BJ (cell line): ENCODE data around the gene USP20. TPM values are rescaled to one million over a fixed set of nuclear protein-coding genes. Genes with fewer than 3 reads are reported as not detected.
A peak's percentile ranks its signal among the peaks of the same experiment; 100 is the strongest.
"Not testable (repeated sequence)": the region's sequence is repeated elsewhere in the genome, so short reads cannot be mapped to it uniquely, and the experiment has no call there.

Experiments
- CTCF ChIA-PET: fragments of 350-600 bp; formaldehyde crosslinking; extraction: SDS; loops from one replicate; lab custom pipeline; 2021; ENCODE audit warnings: antibody characterized with exemption, inconsistent platforms; lab: Yijun Ruan, JAX
- POLR2A ChIA-PET: fragments of 300-600 bp; sonication (Branson Sonifier 250); formaldehyde crosslinking; extraction: SDS; loops from one replicate; lab custom pipeline; 2021; ENCODE audit warnings: antibody characterized with exemption; lab: Charles Lee
- DNase-seq: peaks from one replicate; pipeline ENCODE4 v3.0.0-alpha.2; 2011; ENCODE audit warnings: low read depth
- H3K27me3 ChIP-seq: 2 replicates; pipeline ENCODE4 v1.6.0; 2011; ENCODE audit warnings: low read length; ENCODE audit not compliant: control insufficient read depth, insufficient read depth
- H3K36me3 ChIP-seq: 2 replicates; pipeline ENCODE4 v1.5.1; 2011; ENCODE audit warnings: low read length; ENCODE audit not compliant: control insufficient read depth, insufficient read depth
- H3K4me3 ChIP-seq: 2 replicates; pipeline ENCODE4 v1.5.1; 2011; ENCODE audit warnings: low read depth, mild to moderate bottlenecking, control low read depth, low read length
- polyA minus RNA-seq: library from RNA; depleted of rRNA, polyadenylated mRNA; stranded (reverse); fragments of >200 nt; gene quantifications from 2 replicates; pipeline ENCODE4 v1.2.3, GENCODE V29; 2011; rRNA and poly(A)+ RNA removed
- polyA plus RNA-seq: library from polyadenylated mRNA; depleted of rRNA; stranded (reverse); fragments of >200 nt; gene quantifications from 2 replicates; pipeline ENCODE4 v1.2.3, GENCODE V29; 2011; rRNA removed
- TF ChIP-seq, protein P1 (sequence below): IDR thresholded peaks from 2 replicates; pipeline ENCODE4 v1.5.1; 2011; ENCODE audit warnings: low read depth, mild to moderate bottlenecking, control low read depth, inconsistent platforms, low read length, moderate library complexity; ENCODE audit not compliant: insufficient read depth

USP20 gene
- polyA plus RNA-seq (10.5 and 19.0 TPM in 2 replicates), polyA minus RNA-seq (12.4 and 13.0 TPM in 2 replicates)

GRCh38 chr9:129835128-129835859 is at the start of gene USP20, which contains the start of gene C9orf78:
USP20 (plus strand) TSS chr9:129835458; CDS start chr9:129852556, 17,098 bp downstream.
C9orf78 (minus strand) TSS chr9:129835275; CDS start chr9:129835221, 54 bp downstream.
- no peaks in the 10 kb centered on the region for H3K27me3 ChIP-seq
- POLR2A ChIA-PET, result no interaction called here
- H3K4me3 ChIP-seq, result peak within 1 kb of the TSS; percentile 68
- TF ChIP-seq, protein P1, sequence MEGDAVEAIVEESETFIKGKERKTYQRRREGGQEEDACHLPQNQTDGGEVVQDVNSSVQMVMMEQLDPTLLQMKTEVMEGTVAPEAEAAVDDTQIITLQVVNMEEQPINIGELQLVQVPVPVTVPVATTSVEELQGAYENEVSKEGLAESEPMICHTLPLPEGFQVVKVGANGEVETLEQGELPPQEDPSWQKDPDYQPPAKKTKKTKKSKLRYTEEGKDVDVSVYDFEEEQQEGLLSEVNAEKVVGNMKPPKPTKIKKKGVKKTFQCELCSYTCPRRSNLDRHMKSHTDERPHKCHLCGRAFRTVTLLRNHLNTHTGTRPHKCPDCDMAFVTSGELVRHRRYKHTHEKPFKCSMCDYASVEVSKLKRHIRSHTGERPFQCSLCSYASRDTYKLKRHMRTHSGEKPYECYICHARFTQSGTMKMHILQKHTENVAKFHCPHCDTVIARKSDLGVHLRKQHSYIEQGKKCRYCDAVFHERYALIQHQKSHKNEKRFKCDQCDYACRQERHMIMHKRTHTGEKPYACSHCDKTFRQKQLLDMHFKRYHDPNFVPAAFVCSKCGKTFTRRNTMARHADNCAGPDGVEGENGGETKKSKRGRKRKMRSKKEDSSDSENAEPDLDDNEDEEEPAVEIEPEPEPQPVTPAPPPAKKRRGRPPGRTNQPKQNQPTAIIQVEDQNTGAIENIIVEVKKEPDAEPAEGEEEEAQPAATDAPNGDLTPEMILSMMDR, result no peak
- CTCF ChIA-PET, result interaction anchor here (0.6 to 0.9 kb wide), 2 partner anchors 90 to 276 kb away, joined by 3 read pairs; no protein-coding TSS in a partner anchor
- peak; percentile 66 for DNase-seq
- peaks cover 5% of the 10 kb centered on the region for H3K36me3 ChIP-seq

- no peaks in the 10 kb centered on the region for H3K36me3 ChIP-seq
- TF ChIP-seq, protein P1, result no peak
- no peak for DNase-seq
- H3K27me3 ChIP-seq, result no peaks in the 10 kb centered on the region
- ChIA-PET CTCF (interaction anchor here (0.6 to 9.4 kb wide), 6 partner anchors 22 to 145 kb away, joined by 3 to 172 read pairs (median 5); partner anchors contain the start of gene ASB6), POLR2A (no interaction called here)
- H3K4me3 ChIP-seq, result no peak overlapping the region
These were observed 49.4 kb upstream of the USP20 start for GRCh38 chr9:129785866-129786265.

- POLR2A ChIA-PET, result no interaction called here
- DNase-seq, result no peak
- Histone ChIP-seq H3K36me3 (no peaks in the 10 kb centered on the region), H3K27me3 (no peaks in the 10 kb centered on the region), H3K4me3 (no peak overlapping the region)
- CTCF ChIA-PET, result interaction anchor here (0.6 to 9.4 kb wide), 5 partner anchors 23 to 655 kb away, joined by 3 to 172 read pairs (median 7); partner anchors contain the start of gene ASB6
- TF ChIP-seq, protein P1, result no peak
These were observed 48.8 kb upstream of the USP20 start for GRCh38 chr9:129786481-129786880.

DNA sequence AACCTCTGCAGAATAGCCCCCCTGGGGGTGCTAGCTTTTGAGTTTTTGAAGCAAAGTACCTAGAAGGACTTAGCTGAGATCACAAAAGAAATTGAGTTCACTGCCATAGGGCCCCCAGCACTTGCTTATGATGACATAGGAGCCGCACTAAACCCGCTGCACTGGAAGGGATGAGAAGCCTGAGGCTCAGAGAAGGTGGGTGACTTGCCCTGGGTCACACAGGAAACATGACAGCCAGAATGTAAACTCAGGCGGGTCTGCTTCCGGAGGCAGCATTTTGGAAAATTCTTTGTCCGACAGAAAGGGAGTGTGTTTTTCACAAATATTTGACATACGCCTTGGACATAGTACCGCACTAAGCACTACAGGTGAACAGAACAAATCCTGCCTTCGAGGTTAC is 40.7 kb upstream of the USP20 start:
- CTCF ChIA-PET, result no interaction called here
- TF ChIP-seq, protein P1, result no peak
- DNase-seq, result no peak

GRCh38 chr9:129796029-129796428 is 39.2 kb upstream of the USP20 start:
- CTCF ChIA-PET, result interaction anchor here (1.6 kb wide), 1 partner anchor 58 kb away, joined by 5 read pairs; no protein-coding TSS in a partner anchor
- H3K36me3 ChIP-seq, H3K4me3 ChIP-seq, POLR2A ChIA-PET, H3K27me3 ChIP-seq, DNase-seq: not testable (repeated sequence)

More for the DNA sequence above, 40.7 kb upstream of the USP20 start:
- peaks cover 6% of the 10 kb centered on the region for H3K27me3 ChIP-seq
- POLR2A ChIA-PET, result no interaction called here
- no peaks in the 10 kb centered on the region for H3K36me3 ChIP-seq
- H3K4me3 ChIP-seq, result no peak overlapping the region
